Measurements from ENCODE around the gene ISLR2.

The ISLR2 gene

DNA sequence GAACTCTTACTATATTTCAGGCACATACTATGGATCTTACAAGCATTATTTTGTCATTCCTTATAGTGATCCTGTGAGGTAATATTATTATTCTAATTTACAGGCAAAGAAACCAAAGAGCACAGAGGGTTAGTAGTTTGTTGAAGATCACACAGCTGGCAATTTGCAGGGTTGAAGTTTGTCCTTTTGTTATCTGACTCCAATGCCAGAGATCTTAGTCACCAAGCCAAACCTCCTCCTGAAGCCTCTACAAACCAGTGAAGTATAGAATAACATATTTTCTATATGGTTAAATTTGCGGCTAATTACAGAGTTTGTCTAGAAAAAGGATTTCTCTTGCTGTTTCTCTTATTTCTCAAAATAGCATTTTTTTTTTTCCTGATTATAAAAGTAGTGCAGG is 11.2 kb downstream of the ISLR2 start:
- Histone ChIP-seq H3K27me3 (peaks cover 100% of the 10 kb centered on the region), H3K4me3 (ENCODE audit: low read depth in 1 of 2, low read length in 1 of 2) (no peak overlapping the region), H3K27ac (no peak overlapping the region), H3K9me3 (no peaks in the 10 kb centered on the region), H3K4me1 (ENCODE audit: control insufficient read depth in 1 of 2, insufficient read depth in 1 of 2, low read depth in 1 of 2, low read length in 1 of 2) (peaks cover 0 to under 1% of the 10 kb centered on the region in 2 experiments), H3K36me3 (no peaks in the 10 kb centered on the region)
- TF ChIP-seq, protein P1, sequence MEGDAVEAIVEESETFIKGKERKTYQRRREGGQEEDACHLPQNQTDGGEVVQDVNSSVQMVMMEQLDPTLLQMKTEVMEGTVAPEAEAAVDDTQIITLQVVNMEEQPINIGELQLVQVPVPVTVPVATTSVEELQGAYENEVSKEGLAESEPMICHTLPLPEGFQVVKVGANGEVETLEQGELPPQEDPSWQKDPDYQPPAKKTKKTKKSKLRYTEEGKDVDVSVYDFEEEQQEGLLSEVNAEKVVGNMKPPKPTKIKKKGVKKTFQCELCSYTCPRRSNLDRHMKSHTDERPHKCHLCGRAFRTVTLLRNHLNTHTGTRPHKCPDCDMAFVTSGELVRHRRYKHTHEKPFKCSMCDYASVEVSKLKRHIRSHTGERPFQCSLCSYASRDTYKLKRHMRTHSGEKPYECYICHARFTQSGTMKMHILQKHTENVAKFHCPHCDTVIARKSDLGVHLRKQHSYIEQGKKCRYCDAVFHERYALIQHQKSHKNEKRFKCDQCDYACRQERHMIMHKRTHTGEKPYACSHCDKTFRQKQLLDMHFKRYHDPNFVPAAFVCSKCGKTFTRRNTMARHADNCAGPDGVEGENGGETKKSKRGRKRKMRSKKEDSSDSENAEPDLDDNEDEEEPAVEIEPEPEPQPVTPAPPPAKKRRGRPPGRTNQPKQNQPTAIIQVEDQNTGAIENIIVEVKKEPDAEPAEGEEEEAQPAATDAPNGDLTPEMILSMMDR (IDR thresholded peaks at IDR 0.05), result no peak

DNA sequence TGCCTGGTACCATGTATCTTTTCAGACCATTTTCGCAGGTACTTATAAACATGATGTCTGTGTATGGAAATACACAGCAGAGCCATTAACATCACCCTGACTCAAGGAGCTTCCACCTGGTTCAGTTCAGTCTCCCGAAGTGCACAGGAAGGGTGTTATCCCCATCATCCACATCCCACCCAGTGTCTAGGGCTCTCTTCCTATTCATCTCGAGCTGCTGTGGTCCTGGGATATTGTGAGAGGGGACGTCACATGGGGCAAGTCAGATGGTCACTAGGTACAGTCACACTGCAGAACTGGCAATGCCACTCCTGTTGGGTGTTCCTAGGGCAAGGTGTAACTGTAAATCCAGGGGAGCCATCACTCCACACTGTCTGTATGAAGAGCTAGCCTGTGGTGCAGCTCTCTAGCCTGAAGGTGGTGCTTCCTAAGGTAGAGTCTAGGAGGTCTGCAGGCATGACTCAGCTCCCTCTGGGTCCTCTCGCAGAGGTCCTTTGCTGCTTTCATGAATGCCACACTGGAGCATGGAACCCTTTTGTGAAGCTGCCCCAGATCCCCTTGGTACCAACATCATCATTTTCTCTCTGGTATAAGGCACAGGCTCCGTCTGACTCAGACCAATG is 13.9 kb downstream of the ISLR2 start:
- Histone ChIP-seq H3K9me3 (no peaks in the 10 kb centered on the region), H3K27me3 (peaks cover 96% of the 10 kb centered on the region), H3K4me3 (ENCODE audit: low read depth in 1 of 2, low read length in 1 of 2) (no peak overlapping the region), H3K36me3 (no peaks in the 10 kb centered on the region), H3K27ac (no peak overlapping the region), H3K4me1 (ENCODE audit: control insufficient read depth in 1 of 2, insufficient read depth in 1 of 2, low read depth in 1 of 2, low read length in 1 of 2) (no peaks in the 10 kb centered on the region)
- TF ChIP-seq, protein P1 (IDR thresholded peaks at IDR 0.05), result no peak

DNA sequence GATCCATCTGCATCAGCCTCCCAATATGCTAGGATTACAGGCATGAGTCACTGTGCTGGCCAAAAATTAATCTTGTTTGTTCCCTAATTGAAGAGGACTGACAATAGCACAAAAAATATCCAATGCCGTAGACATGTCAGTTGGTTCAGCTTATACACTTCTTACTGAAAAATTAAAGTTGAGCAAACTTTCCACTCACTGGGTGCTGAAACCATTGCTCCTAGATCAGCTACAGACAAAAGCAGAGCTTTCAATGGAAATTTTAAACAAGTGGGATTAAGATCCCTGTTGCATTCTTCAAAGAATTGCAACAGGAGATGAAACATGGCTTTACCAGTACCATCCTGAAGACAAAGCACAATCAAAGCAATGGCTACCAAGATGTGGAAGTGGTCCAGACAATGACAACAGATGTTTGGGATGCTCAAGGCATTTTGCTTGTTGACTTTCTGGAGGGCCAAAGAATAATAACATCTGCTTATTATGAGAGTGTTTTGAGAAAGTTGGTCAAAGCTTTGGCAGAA is 16.0 kb downstream of the ISLR2 start:
- H3K36me3 ChIP-seq, result no peaks in the 10 kb centered on the region
- H3K27ac ChIP-seq, result no peak overlapping the region
- no peak overlapping the region for H3K4me3 ChIP-seq (ENCODE audit: low read depth in 1 of 2, low read length in 1 of 2)
- H3K27me3 ChIP-seq, result peaks cover 86% of the 10 kb centered on the region
- H3K9me3 ChIP-seq, result no peaks in the 10 kb centered on the region
- no peaks in the 10 kb centered on the region for H3K4me1 ChIP-seq (ENCODE audit: control insufficient read depth in 1 of 2, insufficient read depth in 1 of 2, low read depth in 1 of 2, low read length in 1 of 2)
- TF ChIP-seq, protein P1 (IDR thresholded peaks at IDR 0.05), result no peak

DNA sequence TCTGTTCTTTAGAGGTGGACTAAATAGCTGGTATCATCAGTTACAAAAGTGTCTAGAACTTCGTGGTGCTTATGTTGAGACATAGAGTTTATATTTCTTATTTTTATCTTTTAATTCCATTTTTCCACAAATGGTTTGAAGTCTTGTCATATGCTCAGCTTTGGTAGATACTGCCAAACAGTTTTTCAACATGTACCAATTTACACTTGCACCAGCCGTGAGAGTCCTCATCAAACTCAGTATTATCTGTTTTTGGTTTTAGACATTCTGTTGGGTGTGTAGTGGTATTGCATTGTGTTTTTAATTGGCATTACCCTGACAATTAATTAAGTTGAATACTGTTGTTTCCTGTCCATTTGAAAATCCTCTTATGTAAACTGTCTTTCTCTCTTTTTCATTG is 16.7 kb downstream of the ISLR2 start:
- H3K4me1 ChIP-seq (ENCODE audit: control insufficient read depth in 1 of 2, insufficient read depth in 1 of 2, low read depth in 1 of 2, low read length in 1 of 2), result no peaks in the 10 kb centered on the region
- H3K36me3 ChIP-seq, result no peaks in the 10 kb centered on the region
- no peak overlapping the region for H3K27ac ChIP-seq
- no peaks in the 10 kb centered on the region for H3K9me3 ChIP-seq
- TF ChIP-seq, protein P1 (IDR thresholded peaks at IDR 0.05), result no peak
- no peak overlapping the region for H3K4me3 ChIP-seq (ENCODE audit: low read depth in 1 of 2, low read length in 1 of 2)
- peaks cover 86% of the 10 kb centered on the region for H3K27me3 ChIP-seq

DNA sequence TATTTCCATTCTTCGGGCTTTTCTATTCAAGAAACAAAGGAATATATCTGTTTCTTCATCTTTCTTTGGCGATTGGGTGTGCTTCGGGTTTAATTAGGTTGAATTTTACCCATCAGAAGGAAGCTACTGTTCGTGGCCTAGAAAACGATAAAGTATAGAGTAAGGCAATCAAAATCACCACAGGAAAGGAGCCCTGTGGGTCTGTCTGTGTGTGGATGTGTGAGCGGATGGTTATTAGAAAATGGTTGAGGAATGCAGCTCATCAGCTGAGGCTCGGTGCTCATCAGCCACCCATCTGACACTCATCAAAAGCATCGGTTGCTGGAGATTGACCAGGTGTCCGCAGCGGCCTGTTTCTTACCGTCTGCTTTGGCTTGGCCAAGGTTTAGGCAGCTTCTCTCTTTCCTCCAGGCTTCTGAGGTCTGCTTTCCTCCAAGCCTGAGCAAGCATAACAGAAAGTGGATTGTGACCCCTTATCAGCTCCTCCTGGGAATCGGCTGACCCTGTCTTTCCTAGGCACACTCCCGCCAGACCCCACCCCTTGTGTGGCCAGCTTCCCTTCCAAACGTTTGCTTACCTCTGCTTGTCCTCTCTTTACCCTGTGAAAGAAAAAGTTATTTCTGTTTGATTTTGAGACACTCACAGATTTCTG is 25.5 kb downstream of the ISLR2 start:
- H3K9me3 ChIP-seq, result no peaks in the 10 kb centered on the region
- TF ChIP-seq, protein P1 (IDR thresholded peaks at IDR 0.05), result no peak
- no peak overlapping the region for H3K4me3 ChIP-seq (ENCODE audit: low read depth in 1 of 2, low read length in 1 of 2)
- no peaks in the 10 kb centered on the region for H3K36me3 ChIP-seq
- H3K4me1 ChIP-seq (ENCODE audit: control insufficient read depth in 1 of 2, insufficient read depth in 1 of 2, low read depth in 1 of 2, low read length in 1 of 2), result no peaks in the 10 kb centered on the region
- H3K27me3 ChIP-seq, result peaks cover 81% of the 10 kb centered on the region
- H3K27ac ChIP-seq, result no peak overlapping the region
